HEK293 (cell line): ENCODE results near the gene TRMT1.
A peak's percentile ranks its signal among the peaks of the same experiment; 100 is the strongest.

Experiments
- CTCF ChIA-PET: fragments of 350-600 bp; formaldehyde crosslinking; extraction: SDS; loops from one replicate; lab custom pipeline; 2021; ENCODE audit warnings: antibody characterized with exemption; lab: Yijun Ruan, JAX
- POLR2A ChIA-PET: fragments of 300-600 bp; formaldehyde crosslinking; extraction: SDS; loops from one replicate; lab custom pipeline; 2020; ENCODE audit warnings: antibody characterized with exemption, inconsistent platforms; lab: Yijun Ruan, JAX
- H3K27ac ChIP-seq: fragments of 200-500 bp; sonication (Bioruptor generic); 2 replicates; pipeline ENCODE4 v1.5.1; 2014; ENCODE audit warnings: low read depth, low read length, control low read depth, inconsistent platforms; ENCODE audit errors: extremely low read depth
- H3K36me3 ChIP-seq, 2 experiments: fragments of 200-500 bp in 1 of 2; sonication (Bioruptor generic) in 1 of 2; 1 replicate in 1 of 2; 2 replicates in 1 of 2; pipeline ENCODE4 v1.5.1; 2014 to 2017; ENCODE audit warnings: inconsistent platforms in 2 of 2, low read length in 2 of 2; ENCODE audit not compliant: control insufficient read depth in 2 of 2, insufficient read depth in 1 of 2
- H3K4me1 ChIP-seq: fragments of 200-500 bp; sonication (Bioruptor generic); 2 replicates; pipeline ENCODE4 v1.5.1; 2014; ENCODE audit warnings: mild to moderate bottlenecking, low read length, inconsistent platforms; ENCODE audit not compliant: control insufficient read depth, insufficient read depth
- H3K4me3 ChIP-seq: 2 replicates; pipeline ENCODE4 v1.5.1; 2011; ENCODE audit warnings: low read depth, mild to moderate bottlenecking, control low read depth, low read length, moderate library complexity
- H3K9me3 ChIP-seq: fragments of 200-500 bp; sonication (Bioruptor generic); 2 replicates; pipeline ENCODE4 v1.5.1; 2014; ENCODE audit warnings: low read depth, low read length, inconsistent platforms; ENCODE audit not compliant: control insufficient read depth, insufficient read depth
- KLF8 ChIP-seq: fragments of 450-650 bp; formaldehyde crosslinking; IDR thresholded peaks from 2 replicates; pipeline ENCODE4 v1.5.1; 2016; ENCODE audit warnings: missing biosample characterization, missing genetic modification characterization
- ZBTB48 ChIP-seq: fragments of 450-650 bp; formaldehyde crosslinking; IDR thresholded peaks from 2 replicates; pipeline ENCODE4 v1.5.1; 2016; ENCODE audit warnings: missing biosample characterization, missing genetic modification characterization
- ZNF10 ChIP-seq: fragments of 450-650 bp; formaldehyde crosslinking; IDR thresholded peaks from 2 replicates; pipeline ENCODE4 v1.5.1; 2017; ENCODE audit warnings: missing biosample characterization, missing genetic modification characterization
- ZNF169 ChIP-seq: fragments of 450-650 bp; formaldehyde crosslinking; IDR thresholded peaks from 2 replicates; pipeline ENCODE4 v1.5.1; 2016; ENCODE audit warnings: missing biosample characterization, missing genetic modification characterization
- ZNF223 ChIP-seq: fragments of 450-650 bp; formaldehyde crosslinking; IDR thresholded peaks from 2 replicates; pipeline ENCODE4 v1.5.1; 2016; ENCODE audit warnings: missing biosample characterization, missing genetic modification characterization
- ZNF311 ChIP-seq: fragments of 450-650 bp; formaldehyde crosslinking; IDR thresholded peaks from 2 replicates; pipeline ENCODE4 v1.5.1; 2017; ENCODE audit warnings: missing biosample characterization, missing genetic modification characterization, borderline replicate concordance
- ZNF394 ChIP-seq: fragments of 450-650 bp; formaldehyde crosslinking; IDR thresholded peaks from 2 replicates; pipeline ENCODE4 v1.5.1; 2016; ENCODE audit warnings: missing biosample characterization, missing genetic modification characterization, mild to moderate bottlenecking, moderate library complexity, borderline replicate concordance
- ZNF558 ChIP-seq: fragments of 450-650 bp; formaldehyde crosslinking; IDR thresholded peaks from 2 replicates; pipeline ENCODE4 v1.5.1; 2016; ENCODE audit warnings: missing biosample characterization, missing genetic modification characterization
- ZNF585B ChIP-seq: fragments of 450-650 bp; formaldehyde crosslinking; IDR thresholded peaks from 2 replicates; pipeline ENCODE4 v1.5.1; 2016; ENCODE audit warnings: missing biosample characterization, missing genetic modification characterization
- ZNF600 ChIP-seq: fragments of 450-650 bp; formaldehyde crosslinking; IDR thresholded peaks from 2 replicates; pipeline ENCODE4 v1.5.1; 2016; ENCODE audit warnings: missing biosample characterization, missing genetic modification characterization
- ZNF629 ChIP-seq: fragments of 450-650 bp; formaldehyde crosslinking; IDR thresholded peaks from 2 replicates; pipeline ENCODE4 v1.5.1; 2017; ENCODE audit warnings: missing biosample characterization, missing genetic modification characterization
- ZNF660 ChIP-seq: fragments of 450-650 bp; IDR thresholded peaks from 2 replicates; pipeline ENCODE4 v1.5.1; 2018; ENCODE audit warnings: missing biosample characterization, mild to moderate bottlenecking, missing genetic modification characterization
- ZNF664 ChIP-seq: fragments of 450-650 bp; formaldehyde crosslinking; IDR thresholded peaks from 2 replicates; pipeline ENCODE4 v1.5.1; 2016; ENCODE audit warnings: missing biosample characterization, missing genetic modification characterization
- ZNF791 ChIP-seq: fragments of 450-650 bp; formaldehyde crosslinking; IDR thresholded peaks from 2 replicates; pipeline ENCODE4 v1.5.1; 2016; ENCODE audit warnings: missing biosample characterization, missing genetic modification characterization
- ZNF843 ChIP-seq: fragments of 450-650 bp; formaldehyde crosslinking; IDR thresholded peaks from 2 replicates; pipeline ENCODE4 v1.5.1; 2016; ENCODE audit warnings: missing biosample characterization, missing genetic modification characterization
- TF ChIP-seq, protein P1 (sequence below): fragments of 450-650 bp; formaldehyde crosslinking; IDR thresholded peaks from 2 replicates; pipeline ENCODE4 v1.5.1; 2017; ENCODE audit warnings: missing biosample characterization, missing genetic modification characterization
- TF ChIP-seq, protein P2 (sequence below): fragments of 450-650 bp; formaldehyde crosslinking; IDR thresholded peaks from 2 replicates; pipeline ENCODE4 v1.5.1; 2016; ENCODE audit warnings: missing biosample characterization, missing genetic modification characterization
- TF ChIP-seq, protein P3 (sequence below): fragments of 450-650 bp; formaldehyde crosslinking; IDR thresholded peaks from 2 replicates; pipeline ENCODE4 v1.5.1; 2016; ENCODE audit warnings: missing biosample characterization, missing genetic modification characterization
- TF ChIP-seq, protein P4 (sequence below): fragments of 450-650 bp; formaldehyde crosslinking; IDR thresholded peaks from 2 replicates; pipeline ENCODE4 v1.5.1; 2017; ENCODE audit warnings: missing biosample characterization, missing genetic modification characterization

Gene TRMT1

DNA sequence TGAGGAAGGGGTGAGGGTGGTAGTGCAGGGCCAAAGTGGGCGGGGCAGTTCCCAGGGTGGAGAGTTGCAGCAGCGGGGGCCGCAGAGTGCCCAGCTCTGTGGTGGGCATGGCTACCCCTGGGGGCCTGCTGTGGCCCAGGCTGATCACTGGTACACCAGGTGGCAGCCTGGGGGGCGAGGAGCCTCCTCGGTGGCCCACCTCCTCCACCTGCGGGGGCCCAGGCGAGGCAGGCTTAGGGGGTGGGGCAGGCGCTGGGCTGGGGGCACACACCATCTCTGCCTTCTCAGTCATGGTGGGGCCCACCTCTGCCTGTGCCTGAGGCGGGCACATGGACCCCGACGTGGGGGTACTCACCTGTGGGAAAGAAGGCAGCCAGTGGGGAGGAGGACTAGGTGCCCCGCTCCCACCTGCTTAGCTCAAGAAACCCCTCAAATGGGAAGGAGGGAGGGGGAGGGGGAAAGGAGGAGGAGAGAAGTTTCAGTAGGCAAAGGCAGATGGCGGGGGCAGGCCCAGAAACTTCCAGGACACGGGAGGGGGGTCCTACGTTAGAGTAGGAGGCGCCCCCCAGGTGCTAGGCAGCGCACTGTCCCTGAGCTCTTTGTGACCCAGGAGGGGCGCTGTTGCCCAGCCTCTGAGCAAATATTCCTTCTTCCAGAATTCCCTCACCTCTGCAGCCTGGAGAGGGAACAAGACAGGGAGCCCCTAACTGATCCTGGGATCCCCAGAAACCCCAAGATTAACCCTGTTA is 15.5 kb downstream of the TRMT1 start (continued):
- TF ChIP-seq, protein P1, sequence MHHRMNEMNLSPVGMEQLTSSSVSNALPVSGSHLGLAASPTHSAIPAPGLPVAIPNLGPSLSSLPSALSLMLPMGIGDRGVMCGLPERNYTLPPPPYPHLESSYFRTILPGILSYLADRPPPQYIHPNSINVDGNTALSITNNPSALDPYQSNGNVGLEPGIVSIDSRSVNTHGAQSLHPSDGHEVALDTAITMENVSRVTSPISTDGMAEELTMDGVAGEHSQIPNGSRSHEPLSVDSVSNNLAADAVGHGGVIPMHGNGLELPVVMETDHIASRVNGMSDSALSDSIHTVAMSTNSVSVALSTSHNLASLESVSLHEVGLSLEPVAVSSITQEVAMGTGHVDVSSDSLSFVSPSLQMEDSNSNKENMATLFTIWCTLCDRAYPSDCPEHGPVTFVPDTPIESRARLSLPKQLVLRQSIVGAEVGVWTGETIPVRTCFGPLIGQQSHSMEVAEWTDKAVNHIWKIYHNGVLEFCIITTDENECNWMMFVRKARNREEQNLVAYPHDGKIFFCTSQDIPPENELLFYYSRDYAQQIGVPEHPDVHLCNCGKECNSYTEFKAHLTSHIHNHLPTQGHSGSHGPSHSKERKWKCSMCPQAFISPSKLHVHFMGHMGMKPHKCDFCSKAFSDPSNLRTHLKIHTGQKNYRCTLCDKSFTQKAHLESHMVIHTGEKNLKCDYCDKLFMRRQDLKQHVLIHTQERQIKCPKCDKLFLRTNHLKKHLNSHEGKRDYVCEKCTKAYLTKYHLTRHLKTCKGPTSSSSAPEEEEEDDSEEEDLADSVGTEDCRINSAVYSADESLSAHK (tag by site-specific recombination) = no peak
- TF ChIP-seq ZNF660 (tag by site-specific recombination) (no peak), ZNF843 (tag by site-specific recombination) (no peak), ZNF664 (no peak), ZNF10 (tag by site-specific recombination) (no peak), ZNF791 (tag by site-specific recombination) (no peak), ZNF585B (tag by site-specific recombination) (no peak), ZBTB48 (tag by site-specific recombination) (no peak), ZNF600 (peak; percentile 26; the same call in 1 of the 2 replicates), ZNF629 (tag by site-specific recombination) (no peak)
- TF ChIP-seq, protein P2, sequence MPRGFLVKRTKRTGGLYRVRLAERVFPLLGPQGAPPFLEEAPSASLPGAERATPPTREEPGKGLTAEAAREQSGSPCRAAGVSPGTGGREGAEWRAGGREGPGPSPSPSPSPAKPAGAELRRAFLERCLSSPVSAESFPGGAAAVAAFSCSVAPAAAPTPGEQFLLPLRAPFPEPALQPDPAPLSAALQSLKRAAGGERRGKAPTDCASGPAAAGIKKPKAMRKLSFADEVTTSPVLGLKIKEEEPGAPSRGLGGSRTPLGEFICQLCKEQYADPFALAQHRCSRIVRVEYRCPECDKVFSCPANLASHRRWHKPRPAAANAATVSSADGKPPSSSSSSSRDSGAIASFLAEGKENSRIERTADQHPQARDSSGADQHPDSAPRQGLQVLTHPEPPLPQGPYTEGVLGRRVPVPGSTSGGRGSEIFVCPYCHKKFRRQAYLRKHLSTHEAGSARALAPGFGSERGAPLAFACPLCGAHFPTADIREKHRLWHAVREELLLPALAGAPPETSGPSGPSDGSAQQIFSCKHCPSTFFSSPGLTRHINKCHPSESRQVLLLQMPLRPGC (tag by site-specific recombination) = no peak

DNA sequence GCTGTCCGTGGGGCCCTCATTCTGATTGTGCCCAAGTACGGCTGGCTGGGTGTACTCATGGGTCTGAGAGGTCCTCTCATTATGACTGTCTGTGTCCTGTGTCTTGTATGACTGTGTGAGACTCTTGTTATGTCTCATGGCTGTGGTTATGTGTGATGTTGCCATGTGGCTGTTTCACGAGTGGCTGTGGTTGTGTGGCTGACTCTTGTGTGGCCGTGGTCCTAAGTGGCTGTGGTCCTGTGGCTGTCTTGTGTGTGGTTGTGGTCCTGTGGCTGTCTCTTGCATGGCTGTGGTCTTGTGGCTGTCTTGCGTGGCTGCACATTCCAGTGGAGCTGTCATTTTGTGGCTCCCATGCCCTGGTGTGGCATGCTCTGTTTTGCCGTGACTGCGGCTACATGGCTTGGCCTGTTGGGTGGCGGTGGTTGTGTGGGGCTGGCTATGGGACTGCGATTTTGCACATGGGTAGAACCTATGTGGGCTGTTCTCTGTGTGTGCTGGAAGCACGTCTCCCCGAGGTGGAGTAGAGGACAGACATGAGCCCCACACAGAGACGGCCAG is 16.4 kb downstream of the TRMT1 start:
- TF ChIP-seq, protein P3, sequence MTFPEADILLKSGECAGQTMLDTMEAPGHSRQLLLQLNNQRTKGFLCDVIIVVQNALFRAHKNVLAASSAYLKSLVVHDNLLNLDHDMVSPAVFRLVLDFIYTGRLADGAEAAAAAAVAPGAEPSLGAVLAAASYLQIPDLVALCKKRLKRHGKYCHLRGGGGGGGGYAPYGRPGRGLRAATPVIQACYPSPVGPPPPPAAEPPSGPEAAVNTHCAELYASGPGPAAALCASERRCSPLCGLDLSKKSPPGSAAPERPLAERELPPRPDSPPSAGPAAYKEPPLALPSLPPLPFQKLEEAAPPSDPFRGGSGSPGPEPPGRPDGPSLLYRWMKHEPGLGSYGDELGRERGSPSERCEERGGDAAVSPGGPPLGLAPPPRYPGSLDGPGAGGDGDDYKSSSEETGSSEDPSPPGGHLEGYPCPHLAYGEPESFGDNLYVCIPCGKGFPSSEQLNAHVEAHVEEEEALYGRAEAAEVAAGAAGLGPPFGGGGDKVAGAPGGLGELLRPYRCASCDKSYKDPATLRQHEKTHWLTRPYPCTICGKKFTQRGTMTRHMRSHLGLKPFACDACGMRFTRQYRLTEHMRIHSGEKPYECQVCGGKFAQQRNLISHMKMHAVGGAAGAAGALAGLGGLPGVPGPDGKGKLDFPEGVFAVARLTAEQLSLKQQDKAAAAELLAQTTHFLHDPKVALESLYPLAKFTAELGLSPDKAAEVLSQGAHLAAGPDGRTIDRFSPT (tag by site-specific recombination) = 0 out of 2 replicates have a peak, but pooled peaks have one; percentile 19
- TF ChIP-seq ZNF223 = no peak
- TF ChIP-seq, protein P4, sequence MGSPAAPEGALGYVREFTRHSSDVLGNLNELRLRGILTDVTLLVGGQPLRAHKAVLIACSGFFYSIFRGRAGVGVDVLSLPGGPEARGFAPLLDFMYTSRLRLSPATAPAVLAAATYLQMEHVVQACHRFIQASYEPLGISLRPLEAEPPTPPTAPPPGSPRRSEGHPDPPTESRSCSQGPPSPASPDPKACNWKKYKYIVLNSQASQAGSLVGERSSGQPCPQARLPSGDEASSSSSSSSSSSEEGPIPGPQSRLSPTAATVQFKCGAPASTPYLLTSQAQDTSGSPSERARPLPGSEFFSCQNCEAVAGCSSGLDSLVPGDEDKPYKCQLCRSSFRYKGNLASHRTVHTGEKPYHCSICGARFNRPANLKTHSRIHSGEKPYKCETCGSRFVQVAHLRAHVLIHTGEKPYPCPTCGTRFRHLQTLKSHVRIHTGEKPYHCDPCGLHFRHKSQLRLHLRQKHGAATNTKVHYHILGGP (tag by site-specific recombination) = peak; percentile 33; the same call in 1 of the 2 replicates
- TF ChIP-seq ZNF394 (tag by site-specific recombination) = no peak
- TF ChIP-seq ZNF558 (tag by site-specific recombination) = no peak
- TF ChIP-seq ZNF311 (tag by site-specific recombination) = 0 out of 2 replicates have a peak, but pooled peaks have one; percentile 73
- TF ChIP-seq KLF8 = 0 out of 2 replicates have a peak, but pooled peaks have one; percentile 19
- 0 out of 2 replicates have a peak, but pooled peaks have one; percentile 25 for TF ChIP-seq ZNF600
- 0 out of 2 replicates have a peak, but pooled peaks have one; percentile 56 for TF ChIP-seq ZNF169 (tag by site-specific recombination)
- TF ChIP-seq, all 188 proteins: peak for 6
- Histone ChIP-seq H3K4me3 (no peak overlapping the region), H3K36me3 (peaks cover 0 to 25% of the 10 kb centered on the region in 2 experiments; a peak in 1 of 3 replicates), H3K27ac (no peak overlapping the region), H3K9me3 (no peaks in the 10 kb centered on the region), H3K4me1 (no peaks in the 10 kb centered on the region)
- CTCF ChIA-PET = interaction anchor here (0.5 to 1.1 kb wide), 4 partner anchors 26 to 475 kb away, joined by 3 to 4 read pairs (median 4); no protein-coding TSS in a partner anchor
- POLR2A ChIA-PET = no interaction called here
